Nephron (organoid): Measurements from ENCODE around the gene MAL.

Experiments used
- H3K27ac Mint-ChIP-seq, 3 experiments: 2 replicates each; pipeline ENCODE4 v1.8.0; 2020; ENCODE audit warnings: mixed read lengths in 3 of 3, mild to moderate bottlenecking in 2 of 3, moderate library complexity in 1 of 3
- H3K27me3 Mint-ChIP-seq: 2 replicates; pipeline ENCODE4 v1.8.0; 2021; ENCODE audit warnings: low read depth, mild to moderate bottlenecking, moderate library complexity, mixed read lengths
- H3K36me3 Mint-ChIP-seq: 2 replicates; pipeline ENCODE4 v1.8.0; 2020; ENCODE audit warnings: low read depth, mixed read lengths
- H3K4me1 Mint-ChIP-seq: 2 replicates; pipeline ENCODE4 v1.8.0; 2020; ENCODE audit warnings: mixed read lengths
- H3K4me3 Mint-ChIP-seq, 3 experiments: 2 replicates each; pipeline ENCODE4 v1.8.0; 2020; ENCODE audit warnings: mild to moderate bottlenecking in 3 of 3, mixed read lengths in 3 of 3, moderate library complexity in 2 of 3
- H3K9me3 Mint-ChIP-seq: 2 replicates; pipeline ENCODE4 v1.8.0; 2020; ENCODE audit warnings: mixed read lengths
- CTCF ChIP-seq, 3 experiments: fragments of 200-600 bp; sonication (generic); IDR thresholded peaks; one replicate each; pipeline ENCODE4 v1.5.0; 2021; ENCODE audit warnings: antibody characterized with exemption in 3 of 3; ENCODE audit not compliant: unreplicated experiment in 3 of 3

MAL gene

GRCh38 chr2:95022309-95023221, 2.9 kb upstream of the MAL start:
- TF ChIP-seq CTCF (IDR thresholded peaks at IDR 0.05; ENCODE audit: unreplicated experiment in 3 of 3): peak; percentile 94 to 97 (median 94)

GRCh38 chr2:95023222-95023597, 2.3 kb upstream of the MAL start:
- peaks cover 83% of the 10 kb centered on the region for H3K27me3 Mint-ChIP-seq

More at GRCh38 chr2:95022309-95023221, 2.9 kb upstream of the MAL start:
- Mint-ChIP-seq H3K27me3 (peaks cover 81% of the 10 kb centered on the region), H3K27ac (peak overlapping the region; percentile 8 to 56 (median 45)), H3K9me3 (no peaks in the 10 kb centered on the region), H3K4me1 (peaks cover 46% of the 10 kb centered on the region), H3K4me3 (no peak overlapping the region), H3K36me3 (peaks cover 3% of the 10 kb centered on the region)

GRCh38 chr2:95024371-95024770, 1.1 kb upstream of the MAL start:
- Mint-ChIP-seq H3K27me3 (peaks cover 88% of the 10 kb centered on the region), H3K4me3 (peak overlapping the region; percentile 70 to 81 (median 78)), H3K4me1 (peaks cover 42% of the 10 kb centered on the region), H3K27ac (peak overlapping the region; percentile 30 to 77 (median 77)), H3K9me3 (no peaks in the 10 kb centered on the region), H3K36me3 (peaks cover 6% of the 10 kb centered on the region)
- no peak for TF ChIP-seq CTCF (IDR thresholded peaks at IDR 0.05; ENCODE audit: unreplicated experiment in 3 of 3)

More at GRCh38 chr2:95023222-95023597, 2.3 kb upstream of the MAL start:
- peak in 1 of 3 experiments; percentile 32 for TF ChIP-seq CTCF (IDR thresholded peaks at IDR 0.05; ENCODE audit: unreplicated experiment in 3 of 3)
- Mint-ChIP-seq H3K36me3 (peaks cover 3% of the 10 kb centered on the region), H3K4me3 (peak overlapping the region in 2 of 3 experiments; percentile 6 to 33), H3K27ac (peak overlapping the region; percentile 2 to 56 (median 8)), H3K9me3 (no peaks in the 10 kb centered on the region), H3K4me1 (peaks cover 45% of the 10 kb centered on the region)

- H3K9me3 Mint-ChIP-seq: no peaks in the 10 kb centered on the region
These were observed 525 bp upstream of the MAL start for GRCh38 chr2:95024960-95025405.

GRCh38 chr2:95026471-95027368, 1.2 kb downstream of the MAL start:
- TF ChIP-seq CTCF (IDR thresholded peaks at IDR 0.05; ENCODE audit: unreplicated experiment in 3 of 3): no peak
- Mint-ChIP-seq H3K36me3 (peaks cover 6% of the 10 kb centered on the region), H3K4me3 (peak overlapping the region; percentile 87 to 92 (median 91)), H3K9me3 (no peaks in the 10 kb centered on the region), H3K27me3 (peaks cover 98% of the 10 kb centered on the region), H3K27ac (peak overlapping the region; percentile 35 to 90 (median 83)), H3K4me1 (peaks cover 30% of the 10 kb centered on the region)

More at GRCh38 chr2:95024960-95025405, 525 bp upstream of the MAL start:
- Mint-ChIP-seq H3K4me1 (peaks cover 36% of the 10 kb centered on the region), H3K27me3 (peaks cover 88% of the 10 kb centered on the region), H3K36me3 (peaks cover 6% of the 10 kb centered on the region), H3K4me3 (peak overlapping the region; percentile 70 to 81 (median 78)), H3K27ac (peak overlapping the region; percentile 30 to 77 (median 77))
- TF ChIP-seq CTCF (IDR thresholded peaks at IDR 0.05; ENCODE audit: unreplicated experiment in 3 of 3): no peak
